HG02852 (cell line): Measurements from ENCODE around the gene ANKMY1.
A peak's percentile ranks its signal among the peaks of the same experiment; 100 is the strongest.

Source experiments
- ATAC-seq: cut with Tn5 transposase; IDR thresholded peaks from one replicate; pipeline ENCODE4 v1.9.1; 2021; ENCODE audit warnings: mild to moderate bottlenecking, moderate library complexity; ENCODE audit not compliant: unreplicated experiment

Gene ANKMY1

GRCh38 chr2:240579771-240580614 is 22.2 kb upstream of the ANKMY1 start:
- ATAC-seq: peak; percentile 42

GRCh38 chr2:240579071-240579762 is 21.4 kb upstream of the ANKMY1 start:
- peak; percentile 21 for ATAC-seq

- ATAC-seq: no peak
These were observed 20.7 kb upstream of the ANKMY1 start for GRCh38 chr2:240578488-240578887.

- ATAC-seq: no peak
These were observed 20.3 kb upstream of the ANKMY1 start for GRCh38 chr2:240578110-240578450.

GRCh38 chr2:240577281-240578109 is 19.7 kb upstream of the ANKMY1 start:
- ATAC-seq: no peak

- no peak for ATAC-seq
These were observed 18.8 kb upstream of the ANKMY1 start for GRCh38 chr2:240576436-240577205.

GRCh38 chr2:240576036-240576435 is 18.2 kb upstream of the ANKMY1 start:
- no peak for ATAC-seq

GRCh38 chr2:240575101-240575965 is 17.5 kb upstream of the ANKMY1 start:
- no peak for ATAC-seq

- no peak for ATAC-seq
These were observed 16.8 kb upstream of the ANKMY1 start for GRCh38 chr2:240574386-240575100.

GRCh38 chr2:240573516-240574385 is 16.0 kb upstream of the ANKMY1 start:
- no peak for ATAC-seq

GRCh38 chr2:240573071-240573515 is 15.3 kb upstream of the ANKMY1 start:
- ATAC-seq: no peak

GRCh38 chr2:240572141-240573031 is 14.6 kb upstream of the ANKMY1 start:
- no peak for ATAC-seq

GRCh38 chr2:240571314-240571973 is 13.7 kb upstream of the ANKMY1 start:
- ATAC-seq: no peak

GRCh38 chr2:240570531-240571313 is 12.9 kb upstream of the ANKMY1 start:
- no peak for ATAC-seq

GRCh38 chr2:240569998-240570530 is 12.3 kb upstream of the ANKMY1 start:
- ATAC-seq: no peak
